ENCODE measurements around the gene CAMK2B. TPM values are rescaled to one million over a fixed set of nuclear protein-coding genes. Genes with fewer than 3 reads are reported as not detected.

Gene CAMK2B
- total and polyA plus RNA-seq, 2 of the 13 experiments (the other 11 are each of a cell fraction or from before 2014, with no cell fraction given): 0.27 to 0.48 TPM

DNA sequence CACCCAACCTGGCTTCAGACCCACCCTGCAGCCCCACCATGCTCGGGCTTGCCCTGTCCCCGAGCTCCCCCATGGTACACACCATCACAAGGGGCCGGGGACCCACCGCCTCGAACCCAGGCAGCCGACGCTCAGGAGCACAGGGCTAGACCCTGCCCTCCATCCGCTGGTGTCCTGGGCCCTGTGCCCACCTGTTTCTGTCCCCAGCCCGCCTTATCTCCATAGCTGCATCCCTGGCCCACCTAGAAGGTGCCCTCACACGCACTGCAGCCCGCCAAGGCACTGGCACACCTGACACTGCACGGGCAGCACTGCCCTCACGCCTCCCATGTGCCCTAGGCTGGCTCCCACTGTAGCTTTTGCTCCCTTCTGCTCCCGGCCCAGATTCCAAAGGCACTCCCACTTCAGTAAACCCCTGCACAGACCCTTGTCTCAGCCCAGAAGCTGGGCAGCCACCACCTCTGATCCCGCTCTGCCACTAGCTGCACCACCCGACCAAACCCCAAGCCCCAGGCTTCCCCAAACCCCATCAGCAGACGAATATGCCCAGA lies 107.5 kb downstream of the CAMK2B start (continued):
- TF ChIP-seq RNF2 (conservative IDR thresholded peaks at IDR 0.05; ENCODE audit: low read depth) (no peak), ZNF460 (CRISPR knock-in tag; IDR thresholded peaks at IDR 0.05; ENCODE audit: borderline replicate concordance) (no peak), NFAT5 (CRISPR knock-in tag; IDR thresholded peaks at IDR 0.05) (no peak), ARID4A (CRISPR knock-in tag; IDR thresholded peaks at IDR 0.05; ENCODE audit: borderline replicate concordance) (0 out of 2 replicates have a peak, but pooled peaks have one; percentile 31), MED1 (CRISPR knock-in tag; IDR thresholded peaks at IDR 0.05) (no peak), PAX8 (CRISPR knock-in tag; IDR thresholded peaks at IDR 0.05; ENCODE audit: borderline replicate concordance) (no peak), ATF2 (CRISPR knock-in tag; IDR thresholded peaks at IDR 0.05) (no peak), NPAS2 (CRISPR knock-in tag; IDR thresholded peaks at IDR 0.05; ENCODE audit: borderline replicate concordance) (no peak), ZNF326 (CRISPR knock-in tag; IDR thresholded peaks at IDR 0.05; ENCODE audit: borderline replicate concordance) (no peak), ZNF574 (CRISPR knock-in tag; IDR thresholded peaks at IDR 0.05) (no peak), DNMT3B (CRISPR knock-in tag; conservative IDR thresholded peaks at IDR 0.05) (no peak), STAG1 (CRISPR knock-in tag; IDR thresholded peaks at IDR 0.05) (no peak), DNMT1 (CRISPR knock-in tag; IDR thresholded peaks at IDR 0.05) (no peak)
- TF ChIP-seq, protein P1, sequence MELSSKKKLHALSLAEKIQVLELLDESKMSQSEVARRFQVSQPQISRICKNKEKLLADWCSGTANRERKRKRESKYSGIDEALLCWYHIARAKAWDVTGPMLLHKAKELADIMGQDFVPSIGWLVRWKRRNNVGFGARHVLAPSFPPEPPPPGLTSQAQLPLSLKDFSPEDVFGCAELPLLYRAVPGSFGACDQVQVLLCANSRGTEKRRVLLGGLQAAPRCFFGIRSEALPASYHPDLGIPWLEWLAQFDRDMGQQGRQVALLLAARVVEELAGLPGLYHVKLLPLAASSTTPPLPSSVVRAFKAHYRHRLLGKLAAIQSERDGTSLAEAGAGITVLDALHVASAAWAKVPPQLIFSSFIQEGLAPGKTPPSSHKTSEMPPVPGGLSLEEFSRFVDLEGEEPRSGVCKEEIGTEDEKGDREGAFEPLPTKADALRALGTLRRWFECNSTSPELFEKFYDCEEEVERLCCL (CRISPR knock-in tag; IDR thresholded peaks at IDR 0.05; ENCODE audit: borderline replicate concordance): 0 out of 2 replicates have a peak, but pooled peaks have one; percentile 53
